HG03039 (cell line): ENCODE data around the gene PPP1R15B.

Source experiments
- ATAC-seq: cut with Tn5 transposase; IDR thresholded peaks from one replicate; pipeline ENCODE4 v1.9.1; 2021; ENCODE audit warnings: mild to moderate bottlenecking, moderate library complexity; ENCODE audit not compliant: unreplicated experiment

The PPP1R15B gene

DNA sequence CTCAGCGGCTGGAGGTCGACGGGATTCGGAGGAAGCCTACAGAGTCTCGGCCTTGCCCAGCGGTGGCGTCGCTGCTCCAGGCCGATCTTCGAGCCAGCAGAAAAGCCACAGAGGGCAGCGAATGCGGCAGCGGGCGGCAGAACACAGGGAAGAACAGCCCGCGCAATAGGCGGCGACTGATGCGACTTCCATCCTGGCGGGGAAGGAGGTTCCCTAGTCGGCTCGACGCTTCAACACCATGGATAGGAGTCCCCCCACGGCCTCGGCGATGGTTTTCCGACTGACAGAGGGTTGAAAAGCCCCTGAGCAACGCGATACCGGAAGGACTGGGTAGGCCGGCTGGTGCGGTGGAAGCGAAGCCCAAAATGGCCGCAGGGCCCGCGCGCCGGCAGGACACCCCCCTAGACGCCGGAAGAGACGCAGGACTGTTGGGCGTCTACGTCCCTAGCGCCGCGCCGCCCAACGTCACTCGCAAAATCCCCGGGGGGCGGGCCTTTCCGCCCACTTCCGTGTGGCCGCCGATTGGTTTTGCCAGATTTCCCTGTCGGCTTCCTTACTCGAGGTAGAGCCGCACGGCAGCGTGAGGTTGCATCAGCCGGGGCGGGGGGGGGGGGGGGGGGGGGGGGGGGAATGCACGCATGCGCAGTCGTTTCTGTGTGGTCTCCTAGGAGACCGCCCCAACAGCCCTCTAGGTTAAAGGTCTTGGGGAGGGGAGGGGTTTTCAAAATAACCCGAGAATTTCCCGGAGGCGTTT lies at the start of gene PPP1R15B:
TSS of gene PPP1R15B (minus strand) at position 367 of the 754 bp plus-strand sequence. CDS start 406 bp downstream, outside the sequence.
- peak; percentile 87 for ATAC-seq

GRCh38 chr1:204460346-204460745 lies 48.7 kb upstream of the PPP1R15B start:
- no peak for ATAC-seq

DNA sequence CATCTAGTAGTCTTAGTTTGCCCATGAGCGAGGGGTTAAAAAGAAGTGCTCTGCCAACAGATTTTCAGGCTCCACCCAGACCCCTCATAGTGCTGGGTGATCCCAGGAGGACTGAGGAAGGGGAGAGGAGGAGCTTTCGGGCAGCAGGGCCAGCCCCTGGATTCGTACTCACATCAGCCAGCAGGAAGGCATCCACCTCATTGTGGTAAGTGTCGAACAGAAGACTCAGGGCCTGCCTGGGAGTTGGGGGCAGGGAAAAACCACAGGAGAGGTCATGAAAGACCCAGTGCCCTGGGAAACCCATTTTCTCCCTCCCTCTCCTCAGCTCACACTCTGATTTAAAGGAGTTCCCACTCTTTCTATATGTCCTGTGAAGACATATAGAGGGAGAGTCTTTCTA lies 48.1 kb upstream of the PPP1R15B start:
- ATAC-seq = no peak

DNA sequence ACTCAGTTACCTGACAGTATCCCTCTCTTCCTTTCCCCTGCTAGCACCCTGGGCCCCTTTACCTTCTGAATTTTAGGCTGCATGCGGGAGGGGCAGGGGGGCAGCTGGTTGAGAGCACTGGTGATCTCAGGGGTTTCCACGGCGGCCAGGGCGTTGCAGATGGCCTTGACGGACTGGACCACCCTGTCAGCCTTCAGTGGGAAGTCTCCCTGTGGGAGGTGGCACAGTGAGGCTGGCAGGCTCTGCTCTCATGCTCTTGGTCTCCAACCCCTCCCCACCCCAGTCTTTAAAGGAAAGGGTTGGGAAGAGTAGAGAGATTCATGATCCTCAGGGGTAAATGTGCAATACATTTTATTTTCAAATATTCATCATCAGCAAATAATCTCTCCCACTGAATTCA lies 46.0 kb upstream of the PPP1R15B start:
- no peak for ATAC-seq

GRCh38 chr1:204456826-204457442 lies 45.3 kb upstream of the PPP1R15B start:
- ATAC-seq = no peak

DNA sequence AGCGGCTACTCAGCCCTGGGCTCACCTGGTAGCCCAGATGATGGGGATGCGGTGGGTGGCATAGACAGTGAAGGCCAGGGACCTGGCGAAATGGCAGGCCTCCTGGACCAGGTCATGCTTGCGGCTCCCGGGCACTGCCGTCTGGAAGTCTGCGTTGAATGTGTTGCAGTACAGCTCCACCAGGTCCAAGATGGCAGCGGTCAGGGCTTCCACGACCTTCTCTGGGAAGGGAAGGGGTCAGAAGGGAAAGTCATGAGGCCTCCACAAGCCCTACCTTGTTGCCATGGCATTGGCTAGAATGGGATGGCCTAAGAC lies 44.2 kb upstream of the PPP1R15B start:
- no peak for ATAC-seq

DNA sequence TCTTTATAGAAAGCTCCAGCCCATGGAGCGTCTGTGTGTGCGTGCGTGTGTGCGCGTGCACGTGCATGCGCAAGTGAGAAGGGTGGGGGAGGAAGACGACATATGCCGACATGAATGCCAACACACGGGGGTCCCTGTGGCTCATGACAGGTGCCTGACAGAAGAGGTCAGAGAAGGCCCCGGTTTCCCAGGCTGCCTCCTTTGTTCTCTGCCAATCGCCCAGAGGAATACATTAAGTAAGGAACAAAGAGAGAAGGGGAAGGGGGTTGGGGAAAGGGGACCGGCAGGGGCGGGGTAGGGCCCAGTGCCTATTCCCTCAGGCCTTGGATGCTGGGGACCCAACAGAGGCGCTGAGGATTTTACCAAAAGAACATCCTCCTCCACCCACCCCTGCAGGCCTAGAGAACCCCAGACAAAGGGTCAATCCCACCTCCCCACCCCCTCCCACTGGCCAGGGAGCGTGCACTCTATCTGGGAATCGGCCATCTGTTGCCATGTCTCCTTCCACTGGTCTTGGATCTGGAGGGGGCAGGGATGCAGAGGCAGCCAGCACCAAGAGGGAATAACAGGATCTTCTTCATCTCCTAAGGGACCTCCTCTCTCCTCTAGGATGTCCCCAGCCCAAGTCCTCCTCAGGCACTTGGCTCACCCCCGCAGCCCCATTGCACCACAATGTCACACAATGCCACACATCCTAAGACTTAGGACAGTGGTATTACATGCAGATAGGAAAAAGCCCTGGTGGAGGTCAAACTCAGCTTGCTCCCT lies 43.6 kb upstream of the PPP1R15B start:
- ATAC-seq = no peak

GRCh38 chr1:204454476-204454875 lies 42.9 kb upstream of the PPP1R15B start:
- no peak for ATAC-seq

DNA sequence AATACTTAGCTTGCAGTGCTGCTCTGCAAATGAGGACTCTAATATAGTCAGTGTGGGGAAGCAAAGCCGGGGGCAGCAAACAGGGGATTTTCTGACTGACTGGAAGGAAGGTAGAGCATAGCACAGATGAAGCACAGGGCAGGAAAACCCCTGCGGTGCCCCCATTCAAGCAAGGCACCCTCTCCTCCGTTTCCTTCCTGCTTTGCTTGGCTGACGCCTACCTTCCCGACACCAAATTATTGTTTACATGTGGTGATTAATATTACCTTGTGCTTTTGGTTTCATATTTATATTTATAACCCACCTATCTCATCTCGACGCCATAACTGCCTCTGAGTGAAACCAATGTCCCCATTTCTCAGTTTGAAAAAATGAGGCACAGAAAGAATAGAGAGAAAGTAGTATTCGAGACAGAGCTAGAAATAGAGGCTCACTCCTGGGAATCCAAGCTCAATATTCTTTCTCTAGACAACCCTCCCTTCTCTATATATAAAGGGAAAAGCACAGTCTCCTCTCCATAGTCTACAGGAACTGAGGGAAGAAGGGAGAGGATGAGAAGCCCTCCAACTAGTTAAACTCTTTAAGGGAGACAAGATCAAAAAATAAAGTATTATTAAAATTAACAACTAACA lies 41.6 kb upstream of the PPP1R15B start:
- peak; percentile 56 for ATAC-seq

- no peak for ATAC-seq
These were observed 39.9 kb upstream of the PPP1R15B start for GRCh38 chr1:204451352-204452124.

DNA sequence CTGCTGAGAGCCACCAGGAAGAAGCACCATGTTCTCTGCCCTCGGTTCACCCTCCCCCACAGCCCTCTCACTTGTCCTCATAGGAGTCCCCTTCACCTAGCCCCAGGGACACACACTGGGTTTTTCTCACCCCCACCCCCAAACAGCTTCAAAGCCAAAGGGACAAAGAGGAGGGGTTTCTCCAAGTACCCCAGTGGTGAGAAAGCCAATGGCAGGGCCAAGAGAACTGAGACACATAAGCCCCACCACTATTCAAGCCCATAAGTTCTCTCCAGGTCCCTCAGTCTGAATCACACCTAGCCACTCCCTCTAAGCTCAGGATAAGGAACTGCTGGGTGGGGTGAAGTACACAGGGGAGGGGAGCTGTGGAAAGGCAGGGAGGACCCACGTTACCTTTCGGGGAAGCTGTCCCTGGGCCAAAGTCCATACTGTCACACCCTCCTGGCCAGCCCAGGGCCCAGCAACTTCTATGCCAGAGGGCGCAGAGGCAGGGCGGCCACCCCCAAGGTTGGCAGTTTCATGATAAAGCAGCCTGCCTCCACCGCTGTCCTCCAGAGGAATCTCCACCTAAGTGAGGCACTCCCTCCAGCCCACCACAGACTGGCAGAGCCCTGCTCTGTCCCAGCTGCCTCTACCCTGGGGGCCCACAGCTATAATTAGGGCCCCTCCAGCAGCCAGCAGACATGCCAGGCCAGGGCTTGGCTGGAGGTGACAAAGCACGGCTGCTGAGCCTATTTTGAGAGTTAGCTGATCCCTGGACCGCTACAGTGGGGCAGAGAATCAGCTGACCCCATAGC lies 39.0 kb upstream of the PPP1R15B start:
- ATAC-seq = no peak

DNA sequence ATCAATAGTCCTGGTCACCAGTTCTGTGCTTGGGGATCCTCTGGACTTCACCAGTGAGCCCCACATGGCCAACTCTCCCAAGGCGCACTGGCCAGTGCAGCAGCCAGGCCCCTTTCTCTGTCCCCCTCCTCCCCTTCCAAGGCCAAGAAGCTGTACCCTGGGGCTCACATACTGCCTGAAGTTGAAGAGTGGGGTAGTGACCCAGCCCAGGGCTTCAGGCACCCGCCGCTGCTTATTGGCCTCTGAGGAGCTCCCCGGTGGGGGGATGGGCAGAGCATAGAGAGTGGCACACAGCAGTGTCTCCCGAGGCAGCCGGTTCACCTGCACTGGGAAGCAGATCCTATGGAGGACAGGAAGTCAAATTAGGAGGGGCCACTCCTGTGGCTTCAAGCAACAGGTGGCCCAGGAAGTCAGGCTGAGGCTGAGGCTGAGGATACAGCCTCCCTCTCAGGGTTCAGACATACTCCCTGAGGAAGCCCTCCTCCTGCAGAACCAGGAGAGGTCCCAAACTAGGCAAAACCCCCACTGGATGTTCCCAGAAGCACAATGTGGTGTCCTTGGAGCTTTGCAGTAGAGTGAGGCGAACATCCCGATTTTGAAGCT lies 38.2 kb upstream of the PPP1R15B start:
- no peak for ATAC-seq

DNA sequence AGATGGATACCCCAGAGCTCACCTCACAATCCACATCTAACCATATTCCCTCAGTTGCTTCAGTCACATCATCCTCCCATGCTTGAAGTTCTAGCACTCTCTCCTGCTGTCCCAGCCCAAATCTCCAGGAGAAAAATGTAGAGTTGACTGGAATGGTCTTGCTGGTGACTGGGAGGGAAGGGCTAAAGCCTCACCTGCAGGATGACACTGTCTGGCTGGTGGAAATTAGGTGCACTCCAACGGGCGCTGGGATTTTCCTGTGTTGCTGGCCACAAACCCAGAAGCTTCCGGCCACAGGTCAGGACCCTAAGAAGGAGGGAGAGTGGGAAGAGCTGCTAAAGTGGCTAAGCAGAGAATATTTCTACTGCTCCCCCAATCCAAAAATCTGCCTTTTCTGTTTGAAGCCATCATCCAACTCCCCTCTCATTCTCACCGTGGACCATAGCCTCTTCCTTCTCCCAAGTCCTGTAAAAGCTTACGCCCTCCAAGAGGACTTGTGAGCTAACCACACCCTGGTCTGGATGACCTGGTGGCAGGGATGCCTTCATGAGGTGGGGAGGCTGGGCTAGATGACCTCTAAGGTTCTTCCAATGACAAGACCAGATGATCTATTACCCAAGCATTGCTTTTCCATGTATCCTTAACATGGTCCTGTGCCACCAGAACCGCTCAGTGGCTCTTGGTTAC lies 37.5 kb upstream of the PPP1R15B start:
- no peak for ATAC-seq

GRCh38 chr1:204448344-204448964 lies 36.8 kb upstream of the PPP1R15B start:
- no peak for ATAC-seq

GRCh38 chr1:204447736-204448135 lies 36.1 kb upstream of the PPP1R15B start:
- no peak for ATAC-seq

DNA sequence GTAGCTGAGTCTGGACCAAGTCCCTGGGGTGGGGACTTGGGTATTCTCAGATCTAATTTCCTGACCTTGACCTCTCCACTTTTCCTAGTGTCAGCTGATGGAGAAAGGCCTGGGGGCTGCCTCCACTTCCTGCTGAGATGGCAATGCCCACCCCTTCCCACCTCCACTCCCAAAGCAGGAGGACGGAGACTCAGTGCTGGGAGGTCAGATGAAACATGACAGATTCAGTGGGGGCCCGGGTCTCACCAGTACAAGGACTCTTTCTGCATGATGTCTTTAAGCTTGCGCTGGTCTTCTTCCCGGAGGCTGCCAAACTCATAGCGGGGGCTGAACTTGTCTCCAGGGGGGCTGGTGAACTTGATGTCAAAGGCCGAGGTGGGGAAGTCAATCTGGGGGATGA lies 35.6 kb upstream of the PPP1R15B start:
- no peak for ATAC-seq

- no peak for ATAC-seq
These were observed 34.9 kb upstream of the PPP1R15B start for GRCh38 chr1:204446413-204447111.

DNA sequence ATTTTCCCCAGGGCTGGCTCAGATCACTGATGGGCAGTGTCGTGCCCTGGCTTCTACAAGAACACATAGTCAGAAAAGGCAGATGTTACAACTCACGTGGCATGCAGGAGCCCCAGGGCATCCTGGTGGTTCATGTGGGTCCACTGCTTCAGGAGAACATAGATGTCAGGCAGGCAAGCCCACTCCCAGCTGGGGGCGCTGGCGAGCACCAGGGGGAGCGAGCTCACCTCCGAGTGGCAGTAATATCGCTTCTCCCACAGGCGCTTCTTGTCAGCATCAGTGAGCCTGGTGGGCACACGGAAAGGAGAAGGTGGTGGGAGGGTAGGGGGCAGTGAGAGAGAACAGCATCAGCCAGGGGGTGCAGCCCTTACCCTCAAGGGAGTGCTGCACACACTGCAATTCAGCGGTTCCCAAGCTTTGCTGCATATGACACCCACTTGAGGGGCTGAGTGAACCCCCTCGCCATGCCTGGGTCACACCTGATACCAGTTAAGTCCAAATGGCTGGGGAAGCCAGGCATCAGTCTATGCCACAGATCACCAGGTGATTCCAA lies 34.3 kb upstream of the PPP1R15B start:
- no peak for ATAC-seq
